ENCODE data around the gene DND1. TPM values are rescaled to one million over a fixed set of nuclear protein-coding genes. Genes with fewer than 3 reads are reported as not detected.
A peak's percentile ranks its signal among the peaks of the same experiment; 100 is the strongest.
"Not testable (repeated sequence)": the region's sequence is repeated elsewhere in the genome, so short reads cannot be mapped to it uniquely, and the experiment has no call there.

DND1 gene
- total and polyA plus RNA-seq, 4 donors = 0.29 to 0.92 (median 0.37) TPM; not detected in 1

DNA sequence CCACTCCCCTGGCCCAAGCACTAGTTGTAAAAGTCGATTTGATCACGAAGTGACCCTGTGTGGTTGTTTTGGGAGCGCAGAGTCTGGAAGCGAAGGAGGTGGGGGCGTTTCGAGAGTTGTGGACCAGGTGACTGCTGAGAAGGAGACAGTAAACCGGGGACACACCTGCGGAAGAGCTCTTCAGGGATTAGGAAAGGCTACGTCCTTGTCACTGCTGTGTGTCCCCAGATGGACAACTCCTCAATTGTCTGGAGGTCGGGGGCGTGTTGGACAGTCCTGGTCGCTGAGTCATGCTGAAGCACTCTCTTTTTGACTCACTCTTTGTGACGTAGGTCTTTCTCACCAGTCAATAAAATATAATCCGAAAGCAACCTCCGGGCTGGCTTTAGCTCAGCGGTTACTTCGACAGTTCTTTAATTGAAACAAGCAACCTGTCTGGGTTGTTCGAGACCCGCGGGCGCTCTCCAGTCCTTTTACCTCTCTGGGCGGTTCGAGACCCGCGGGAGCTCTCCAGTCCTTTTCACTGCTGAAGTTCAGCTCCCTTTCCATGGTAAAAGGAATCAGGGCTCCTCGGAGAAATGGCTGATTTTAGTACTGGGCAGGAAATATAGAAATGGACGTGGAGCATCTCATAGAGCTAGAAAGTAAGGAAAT, 37.6 kb upstream of the DND1 start (continued):
- TF ChIP-seq, protein P1, sequence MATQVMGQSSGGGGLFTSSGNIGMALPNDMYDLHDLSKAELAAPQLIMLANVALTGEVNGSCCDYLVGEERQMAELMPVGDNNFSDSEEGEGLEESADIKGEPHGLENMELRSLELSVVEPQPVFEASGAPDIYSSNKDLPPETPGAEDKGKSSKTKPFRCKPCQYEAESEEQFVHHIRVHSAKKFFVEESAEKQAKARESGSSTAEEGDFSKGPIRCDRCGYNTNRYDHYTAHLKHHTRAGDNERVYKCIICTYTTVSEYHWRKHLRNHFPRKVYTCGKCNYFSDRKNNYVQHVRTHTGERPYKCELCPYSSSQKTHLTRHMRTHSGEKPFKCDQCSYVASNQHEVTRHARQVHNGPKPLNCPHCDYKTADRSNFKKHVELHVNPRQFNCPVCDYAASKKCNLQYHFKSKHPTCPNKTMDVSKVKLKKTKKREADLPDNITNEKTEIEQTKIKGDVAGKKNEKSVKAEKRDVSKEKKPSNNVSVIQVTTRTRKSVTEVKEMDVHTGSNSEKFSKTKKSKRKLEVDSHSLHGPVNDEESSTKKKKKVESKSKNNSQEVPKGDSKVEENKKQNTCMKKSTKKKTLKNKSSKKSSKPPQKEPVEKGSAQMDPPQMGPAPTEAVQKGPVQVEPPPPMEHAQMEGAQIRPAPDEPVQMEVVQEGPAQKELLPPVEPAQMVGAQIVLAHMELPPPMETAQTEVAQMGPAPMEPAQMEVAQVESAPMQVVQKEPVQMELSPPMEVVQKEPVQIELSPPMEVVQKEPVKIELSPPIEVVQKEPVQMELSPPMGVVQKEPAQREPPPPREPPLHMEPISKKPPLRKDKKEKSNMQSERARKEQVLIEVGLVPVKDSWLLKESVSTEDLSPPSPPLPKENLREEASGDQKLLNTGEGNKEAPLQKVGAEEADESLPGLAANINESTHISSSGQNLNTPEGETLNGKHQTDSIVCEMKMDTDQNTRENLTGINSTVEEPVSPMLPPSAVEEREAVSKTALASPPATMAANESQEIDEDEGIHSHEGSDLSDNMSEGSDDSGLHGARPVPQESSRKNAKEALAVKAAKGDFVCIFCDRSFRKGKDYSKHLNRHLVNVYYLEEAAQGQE (IDR thresholded peaks at IDR 0.05) = peak; percentile 97
- peak in 1 of 2 donors; percentile 25 for TF ChIP-seq GABPA (IDR thresholded peaks at IDR 0.05 in 1 of 2, conservative IDR thresholded peaks at IDR 0.05 in 1 of 2)
- no peak for TF ChIP-seq TAF1 (conservative IDR thresholded peaks at IDR 0.05)

DNA sequence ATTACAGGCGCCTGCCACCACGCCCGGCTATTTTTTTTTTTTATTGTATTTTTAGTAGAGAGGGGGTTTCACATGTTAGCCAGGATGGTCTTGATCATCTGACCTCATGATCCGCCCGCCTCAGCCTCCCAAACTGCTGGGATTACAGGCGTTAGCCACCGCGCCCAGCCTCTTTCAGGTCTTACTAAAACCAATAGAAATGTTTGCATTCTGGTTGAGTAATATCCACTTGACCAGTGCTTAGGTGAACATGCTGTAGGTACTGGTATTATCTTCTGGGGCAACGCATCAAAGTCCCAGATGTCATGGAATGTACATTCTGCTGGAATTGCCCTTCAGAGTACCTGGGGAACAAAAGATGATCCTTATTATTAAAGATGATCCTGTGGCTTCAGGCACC, 35.4 kb upstream of the DND1 start:
- DNase-seq (ENCODE audit: low spot score); H3K4me3 ChIP-seq (ENCODE audit: low read depth in 1 of 3, low read length in 3 of 3); H3K9ac ChIP-seq (ENCODE audit: low read depth in 1 of 2, low read length in 2 of 2); H3K9me3 ChIP-seq (ENCODE audit: control insufficient read depth in 4 of 4, low read length in 3 of 4); H3K4me1 ChIP-seq (ENCODE audit: control insufficient read depth in 4 of 4, insufficient read depth in 4 of 4, low read length in 3 of 4); H3K27ac ChIP-seq (ENCODE audit: low read depth in 1 of 2, low read length in 2 of 2); H3K27me3 ChIP-seq (ENCODE audit: control insufficient read depth in 4 of 4, insufficient read depth in 4 of 4, low read length in 3 of 4): not testable (repeated sequence)
- peaks cover 11 to 28% (median 21%) of the 10 kb centered on the region in 4 donors for H3K36me3 ChIP-seq (ENCODE audit: control insufficient read depth in 4 of 4, insufficient read depth in 3 of 4, low read depth in 1 of 4, low read length in 3 of 4)
- WGBS = 88% methylated on average over 9 of the region's 9 CpGs

DNA sequence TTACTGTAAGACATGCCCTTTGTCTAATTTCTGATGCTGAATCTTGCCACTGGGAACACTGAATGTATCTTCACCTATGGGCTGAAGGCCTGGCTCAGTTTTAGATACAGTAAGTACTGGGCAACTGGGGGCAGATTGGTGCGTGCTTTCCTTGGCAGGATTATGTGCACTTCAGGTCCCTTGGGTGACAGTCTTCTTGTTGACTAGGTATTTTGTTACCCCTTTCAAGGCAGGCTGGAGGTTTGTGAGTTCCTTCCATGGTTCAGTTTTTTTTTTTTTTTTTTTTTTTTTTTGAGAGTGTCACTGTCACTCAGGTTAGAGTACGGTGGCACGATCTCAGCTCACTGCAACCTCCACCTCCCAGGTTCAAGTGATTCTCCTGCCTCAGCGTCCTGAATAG, 34.4 kb upstream of the DND1 start:
- no peaks in the 10 kb centered on the region for H3K9me3 ChIP-seq (ENCODE audit: control insufficient read depth in 4 of 4, low read length in 3 of 4)
- peaks cover 11 to 36% (median 26%) of the 10 kb centered on the region in 4 donors for H3K36me3 ChIP-seq (ENCODE audit: control insufficient read depth in 4 of 4, insufficient read depth in 3 of 4, low read depth in 1 of 4, low read length in 3 of 4)
- H3K27me3 ChIP-seq (ENCODE audit: control insufficient read depth in 4 of 4, insufficient read depth in 4 of 4, low read length in 3 of 4) = no peaks in the 10 kb centered on the region
- H3K4me3 ChIP-seq (ENCODE audit: low read depth in 1 of 3, low read length in 3 of 3) = no peak overlapping the region
- H3K4me1 ChIP-seq (ENCODE audit: control insufficient read depth in 4 of 4, insufficient read depth in 4 of 4, low read length in 3 of 4) = peaks cover 0 to 5% (median 2%) of the 10 kb centered on the region in 4 donors
- H3K27ac ChIP-seq (ENCODE audit: low read depth in 1 of 2, low read length in 2 of 2) = no peak overlapping the region
- TF ChIP-seq, protein P2, sequence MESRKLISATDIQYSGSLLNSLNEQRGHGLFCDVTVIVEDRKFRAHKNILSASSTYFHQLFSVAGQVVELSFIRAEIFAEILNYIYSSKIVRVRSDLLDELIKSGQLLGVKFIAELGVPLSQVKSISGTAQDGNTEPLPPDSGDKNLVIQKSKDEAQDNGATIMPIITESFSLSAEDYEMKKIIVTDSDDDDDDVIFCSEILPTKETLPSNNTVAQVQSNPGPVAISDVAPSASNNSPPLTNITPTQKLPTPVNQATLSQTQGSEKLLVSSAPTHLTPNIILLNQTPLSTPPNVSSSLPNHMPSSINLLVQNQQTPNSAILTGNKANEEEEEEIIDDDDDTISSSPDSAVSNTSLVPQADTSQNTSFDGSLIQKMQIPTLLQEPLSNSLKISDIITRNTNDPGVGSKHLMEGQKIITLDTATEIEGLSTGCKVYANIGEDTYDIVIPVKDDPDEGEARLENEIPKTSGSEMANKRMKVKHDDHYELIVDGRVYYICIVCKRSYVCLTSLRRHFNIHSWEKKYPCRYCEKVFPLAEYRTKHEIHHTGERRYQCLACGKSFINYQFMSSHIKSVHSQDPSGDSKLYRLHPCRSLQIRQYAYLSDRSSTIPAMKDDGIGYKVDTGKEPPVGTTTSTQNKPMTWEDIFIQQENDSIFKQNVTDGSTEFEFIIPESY (IDR thresholded peaks at IDR 0.05) = no peak
- TF ChIP-seq RAD21 (IDR thresholded peaks at IDR 0.05) = no peak
- TF ChIP-seq, protein P3, sequence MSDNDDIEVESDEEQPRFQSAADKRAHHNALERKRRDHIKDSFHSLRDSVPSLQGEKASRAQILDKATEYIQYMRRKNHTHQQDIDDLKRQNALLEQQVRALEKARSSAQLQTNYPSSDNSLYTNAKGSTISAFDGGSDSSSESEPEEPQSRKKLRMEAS (IDR thresholded peaks at IDR 0.05) = no peak
- TF ChIP-seq, protein P4, sequence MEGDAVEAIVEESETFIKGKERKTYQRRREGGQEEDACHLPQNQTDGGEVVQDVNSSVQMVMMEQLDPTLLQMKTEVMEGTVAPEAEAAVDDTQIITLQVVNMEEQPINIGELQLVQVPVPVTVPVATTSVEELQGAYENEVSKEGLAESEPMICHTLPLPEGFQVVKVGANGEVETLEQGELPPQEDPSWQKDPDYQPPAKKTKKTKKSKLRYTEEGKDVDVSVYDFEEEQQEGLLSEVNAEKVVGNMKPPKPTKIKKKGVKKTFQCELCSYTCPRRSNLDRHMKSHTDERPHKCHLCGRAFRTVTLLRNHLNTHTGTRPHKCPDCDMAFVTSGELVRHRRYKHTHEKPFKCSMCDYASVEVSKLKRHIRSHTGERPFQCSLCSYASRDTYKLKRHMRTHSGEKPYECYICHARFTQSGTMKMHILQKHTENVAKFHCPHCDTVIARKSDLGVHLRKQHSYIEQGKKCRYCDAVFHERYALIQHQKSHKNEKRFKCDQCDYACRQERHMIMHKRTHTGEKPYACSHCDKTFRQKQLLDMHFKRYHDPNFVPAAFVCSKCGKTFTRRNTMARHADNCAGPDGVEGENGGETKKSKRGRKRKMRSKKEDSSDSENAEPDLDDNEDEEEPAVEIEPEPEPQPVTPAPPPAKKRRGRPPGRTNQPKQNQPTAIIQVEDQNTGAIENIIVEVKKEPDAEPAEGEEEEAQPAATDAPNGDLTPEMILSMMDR (IDR thresholded peaks at IDR 0.05; ENCODE audit: low read depth, low read length, missing input control) = no peak
- no peak for TF ChIP-seq JUND (IDR thresholded peaks at IDR 0.05)
- TF ChIP-seq RXRA (IDR thresholded peaks at IDR 0.05) = no peak
- no peak for TF ChIP-seq FOXA1 (IDR thresholded peaks at IDR 0.05)
- TF ChIP-seq EGR1 (IDR thresholded peaks at IDR 0.05; ENCODE audit: low read depth in 2 of 2) = no peak
- TF ChIP-seq FOXA2 (IDR thresholded peaks at IDR 0.05) = no peak
- TF ChIP-seq, protein P1 (IDR thresholded peaks at IDR 0.05) = no peak
- H3K9ac ChIP-seq (ENCODE audit: low read depth in 1 of 2, low read length in 2 of 2) = no peak overlapping the region
- DNase-seq (ENCODE audit: low spot score) = no peak
- 90% methylated on average over 4 of the region's 4 CpGs for WGBS

All from liver (tissue), 9 donors.